ENCODE data around the gene LTBP1. TPM values are rescaled to one million over a fixed set of nuclear protein-coding genes. Genes with fewer than 3 reads are reported as not detected.
"Not testable (repeated sequence)": the region's sequence is repeated elsewhere in the genome, so short reads cannot be mapped to it uniquely, and the experiment has no call there.

LTBP1 gene
- total and polyA plus RNA-seq, 12 donors, result 6.2 to 47.2 (median 15.5) TPM

- intact Hi-C loops (cut with DNase I), result no loop called here
- Histone ChIP-seq H3K9me3 (replicated peaks in 1 of 3) (no peaks in the 10 kb centered on the region), H3K4me3 (no peak overlapping the region), H3K27ac (no peak overlapping the region), H3K36me3 (replicated peaks in 1 of 2) (no peaks in the 10 kb centered on the region), H3K4me1 (replicated peaks in 1 of 2) (no peaks in the 10 kb centered on the region), H3K27me3 (no peaks in the 10 kb centered on the region)
- DNase-seq, result no peak
- WGBS, 4 donors, result 88 to 98% (median 95%) methylated on average over 14 of the region's 14 CpGs
- TF ChIP-seq CTCF (IDR thresholded peaks at IDR 0.05) (no peak), POLR2A (IDR thresholded peaks at IDR 0.05) (no peak)
These were observed 442.2 kb downstream of the LTBP1 start for GRCh38 chr2:33388996-33389395.

- H3K36me3 ChIP-seq (replicated peaks in 1 of 2); H3K27me3 ChIP-seq; DNase-seq; H3K4me1 ChIP-seq (replicated peaks in 1 of 2); H3K9me3 ChIP-seq (replicated peaks in 1 of 3); H3K27ac ChIP-seq; H3K4me3 ChIP-seq; intact Hi-C loops (cut with DNase I): not testable (repeated sequence)
- 79 to 95% (median 95%) methylated on average over 6 of the region's 6 CpGs for WGBS, 4 donors
These were observed 442.9 kb downstream of the LTBP1 start for GRCh38 chr2:33389695-33390094.

GRCh38 chr2:33391529-33392255, 444.9 kb downstream of the LTBP1 start:
- TF ChIP-seq CTCF (IDR thresholded peaks at IDR 0.05) (no peak), POLR2A (IDR thresholded peaks at IDR 0.05) (no peak)
- no peaks in the 10 kb centered on the region for H3K4me1 ChIP-seq (replicated peaks in 1 of 2)

GRCh38 chr2:33392366-33392765, 445.6 kb downstream of the LTBP1 start:
- TF ChIP-seq POLR2A (IDR thresholded peaks at IDR 0.05) (no peak), CTCF (IDR thresholded peaks at IDR 0.05) (no peak)
- H3K9me3 ChIP-seq (replicated peaks in 1 of 3), result no peaks in the 10 kb centered on the region
- no peaks in the 10 kb centered on the region for H3K4me1 ChIP-seq (replicated peaks in 1 of 2)
- intact Hi-C loops (cut with DNase I), result no loop called here
- H3K27me3 ChIP-seq, result no peaks in the 10 kb centered on the region
- no peaks in the 10 kb centered on the region for H3K36me3 ChIP-seq (replicated peaks in 1 of 2)
- H3K4me3 ChIP-seq, result no peak overlapping the region
- H3K27ac ChIP-seq, result no peak overlapping the region
- no peak for DNase-seq
- 86 to 94% (median 92%) methylated on average over 4 of the region's 4 CpGs for WGBS, 4 donors

More at GRCh38 chr2:33391529-33392255, 444.9 kb downstream of the LTBP1 start:
- intact Hi-C loops (cut with DNase I), result no loop called here
- Histone ChIP-seq H3K9me3 (replicated peaks in 1 of 3) (no peaks in the 10 kb centered on the region), H3K4me3 (no peak overlapping the region), H3K36me3 (replicated peaks in 1 of 2) (no peaks in the 10 kb centered on the region), H3K27me3 (no peaks in the 10 kb centered on the region), H3K27ac (no peak overlapping the region)
- WGBS, 4 donors, result 71 to 85% (median 80%) methylated on average over 5 of the region's 5 CpGs
- DNase-seq, result no peak

- DNase-seq, result no peak
- Histone ChIP-seq H3K9me3 (replicated peaks in 1 of 3) (no peaks in the 10 kb centered on the region), H3K4me3 (no peak overlapping the region), H3K36me3 (replicated peaks in 1 of 2) (no peaks in the 10 kb centered on the region), H3K27ac (no peak overlapping the region), H3K4me1 (replicated peaks in 1 of 2) (no peaks in the 10 kb centered on the region), H3K27me3 (no peaks in the 10 kb centered on the region)
- WGBS, 4 donors, result 81 to 94% (median 90%) methylated on average over 3 of the region's 3 CpGs
- TF ChIP-seq POLR2A (IDR thresholded peaks at IDR 0.05) (no peak), CTCF (IDR thresholded peaks at IDR 0.05) (no peak)
- intact Hi-C loops (cut with DNase I), result no loop called here
These were observed 448.3 kb downstream of the LTBP1 start for GRCh38 chr2:33395034-33395433.

All from adrenal gland (tissue), 12 donors.